IPS-18a (cell line): ENCODE results near the gene PIP4K2C.

ENCODE experiments used
- H3K27ac ChIP-seq: one replicate; pipeline ENCODE4 v1.5.1; 2013; ENCODE audit warnings: low read length
- H3K27me3 ChIP-seq: one replicate; pipeline ENCODE4 v1.6.1; 2013; ENCODE audit warnings: mild to moderate bottlenecking, low read length; ENCODE audit not compliant: control insufficient read depth, insufficient read depth
- H3K36me3 ChIP-seq: one replicate; pipeline ENCODE4 v1.6.1; 2013; ENCODE audit warnings: low read depth, low read length; ENCODE audit not compliant: control insufficient read depth
- H3K4me1 ChIP-seq: one replicate; pipeline ENCODE4 v1.6.1; 2013; ENCODE audit warnings: low read depth, low read length; ENCODE audit not compliant: control insufficient read depth
- H3K4me3 ChIP-seq: one replicate; pipeline ENCODE4 v1.5.1; 2013; ENCODE audit warnings: low read length
- H3K9ac ChIP-seq: one replicate; pipeline ENCODE4 v1.6.1; 2013; ENCODE audit warnings: mild to moderate bottlenecking, low read length, moderate library complexity
- H3K9me3 ChIP-seq: one replicate; pipeline ENCODE4 v1.6.1; 2013; ENCODE audit warnings: low read depth, low read length; ENCODE audit not compliant: control insufficient read depth

PIP4K2C gene

DNA sequence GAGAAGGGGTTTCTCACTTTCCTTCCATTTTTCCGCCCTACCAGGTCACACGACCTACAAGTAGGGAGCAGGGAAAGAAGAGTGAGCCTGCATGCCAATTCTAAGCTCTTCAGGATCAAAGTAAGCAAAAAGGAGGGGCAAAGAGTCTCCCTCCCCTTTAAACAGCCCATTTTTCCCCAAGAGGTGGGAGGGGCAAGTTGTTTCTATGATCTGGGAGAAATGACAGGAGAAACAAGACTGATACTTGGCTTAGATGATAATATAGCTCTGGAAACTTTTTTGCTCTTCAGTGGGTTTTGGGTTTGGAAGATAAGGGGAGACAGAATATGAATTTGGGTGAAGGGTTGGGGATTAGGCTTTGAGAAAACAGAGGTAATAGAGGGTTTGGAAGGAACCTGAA is 15.4 kb downstream of the PIP4K2C start:
- H3K9ac ChIP-seq: no peak overlapping the region
- H3K27ac ChIP-seq: no peak overlapping the region
- peaks cover 15% of the 10 kb centered on the region for H3K27me3 ChIP-seq
- no peak overlapping the region for H3K4me3 ChIP-seq
- no peaks in the 10 kb centered on the region for H3K9me3 ChIP-seq
- H3K4me1 ChIP-seq: peaks cover 26% of the 10 kb centered on the region
- peaks cover 12% of the 10 kb centered on the region for H3K36me3 ChIP-seq

DNA sequence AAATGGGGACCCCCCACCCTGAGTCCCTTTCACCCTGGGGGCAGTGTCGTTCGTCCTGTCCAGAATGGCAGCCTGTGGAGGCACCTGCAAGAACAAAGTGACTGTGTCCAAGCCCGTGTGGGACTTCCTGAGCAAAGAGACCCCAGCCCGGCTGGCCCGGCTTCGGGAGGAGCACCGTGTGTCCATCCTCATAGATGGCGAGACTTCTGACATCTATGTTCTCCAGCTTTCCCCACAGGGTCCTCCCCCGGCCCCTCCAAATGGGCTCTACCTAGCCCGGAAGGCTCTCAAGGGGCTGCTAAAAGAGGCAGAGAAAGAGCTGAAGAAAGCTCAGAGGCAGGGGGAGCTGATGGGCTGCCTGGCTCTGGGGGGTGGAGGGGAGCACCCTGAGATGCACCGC is 15.8 kb downstream of the PIP4K2C start:
- no peak overlapping the region for H3K27ac ChIP-seq
- H3K27me3 ChIP-seq: peaks cover 16% of the 10 kb centered on the region
- H3K4me1 ChIP-seq: peaks cover 26% of the 10 kb centered on the region
- no peaks in the 10 kb centered on the region for H3K9me3 ChIP-seq
- H3K9ac ChIP-seq: no peak overlapping the region
- peaks cover 8% of the 10 kb centered on the region for H3K36me3 ChIP-seq
- no peak overlapping the region for H3K4me3 ChIP-seq

DNA sequence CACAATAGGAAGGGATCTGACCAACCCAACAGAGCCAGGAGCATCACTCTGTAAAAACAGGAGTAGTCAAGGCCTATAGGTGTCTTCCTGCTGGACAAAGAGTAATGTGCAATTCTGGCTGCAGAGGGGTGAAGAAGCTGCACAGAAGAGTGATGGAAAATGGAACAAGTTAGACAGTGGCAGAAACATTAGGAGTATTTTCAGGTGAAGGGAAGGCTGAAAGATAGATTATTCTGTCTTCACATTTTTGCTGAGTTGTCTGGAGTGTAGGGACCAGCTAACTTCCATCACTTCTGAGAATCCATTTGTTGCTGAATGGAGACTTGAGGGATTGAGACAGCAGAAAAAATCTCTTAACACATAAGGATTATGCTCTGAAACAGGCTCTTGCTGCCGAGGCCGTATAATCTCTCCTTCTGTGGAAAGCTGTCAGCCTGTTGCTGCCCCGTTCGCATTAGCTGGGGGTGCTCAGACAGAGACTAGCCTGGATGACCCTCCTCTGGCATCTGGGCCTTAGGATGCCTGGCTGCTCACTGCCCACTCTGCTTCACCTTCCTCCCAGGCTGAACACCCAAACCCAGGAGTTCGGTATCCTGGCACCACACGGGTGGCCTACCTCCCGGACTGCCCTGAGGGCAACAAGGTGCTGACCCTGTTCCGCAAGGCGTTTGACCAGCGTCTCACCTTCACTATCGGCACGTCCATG is 17.1 kb downstream of the PIP4K2C start:
- Histone ChIP-seq H3K27ac (no peak overlapping the region), H3K9me3 (no peaks in the 10 kb centered on the region), H3K36me3 (peaks cover 4% of the 10 kb centered on the region), H3K9ac (no peak overlapping the region), H3K4me3 (no peak overlapping the region), H3K27me3 (peaks cover 29% of the 10 kb centered on the region), H3K4me1 (peaks cover 30% of the 10 kb centered on the region)

DNA sequence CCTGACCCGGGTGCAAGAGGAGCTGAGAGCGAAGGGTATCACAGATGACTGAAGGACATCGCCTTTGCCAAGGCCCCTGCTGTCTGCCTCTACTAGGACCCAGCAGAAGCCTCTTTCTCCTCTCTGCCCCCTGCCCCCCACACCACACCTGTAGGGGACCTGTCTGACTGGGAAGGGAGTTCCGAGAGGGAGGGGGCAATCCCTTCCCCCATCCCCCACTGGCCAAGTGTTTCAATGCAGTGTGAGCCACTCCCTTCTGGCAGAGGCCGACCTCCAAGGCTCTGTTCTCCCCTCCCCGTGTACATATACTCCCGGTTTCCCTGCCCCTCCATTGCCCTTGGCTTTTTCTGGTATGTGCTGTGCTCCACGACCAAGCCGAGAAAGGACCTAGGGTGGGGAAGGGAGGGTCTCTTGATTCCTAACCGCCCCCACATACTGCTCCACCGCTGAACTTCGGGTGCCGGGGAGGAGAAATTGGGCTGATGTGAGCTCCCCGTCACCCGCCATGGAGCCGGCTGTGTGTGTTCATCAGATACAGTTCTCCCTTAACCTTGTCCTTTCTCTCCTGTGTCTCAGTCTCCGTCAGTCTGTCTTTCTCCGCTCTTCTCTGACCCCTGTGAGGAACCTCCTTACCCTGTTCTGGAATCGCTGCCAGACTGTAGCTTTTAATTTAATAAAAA is 18.2 kb downstream of the PIP4K2C start:
- peaks cover 28% of the 10 kb centered on the region for H3K4me1 ChIP-seq
- H3K36me3 ChIP-seq: peaks cover 4% of the 10 kb centered on the region
- H3K27me3 ChIP-seq: peaks cover 39% of the 10 kb centered on the region
- no peak overlapping the region for H3K27ac ChIP-seq
- peak overlapping the region; percentile 69 for H3K4me3 ChIP-seq
- H3K9ac ChIP-seq: no peak overlapping the region
- H3K9me3 ChIP-seq: no peaks in the 10 kb centered on the region

DNA sequence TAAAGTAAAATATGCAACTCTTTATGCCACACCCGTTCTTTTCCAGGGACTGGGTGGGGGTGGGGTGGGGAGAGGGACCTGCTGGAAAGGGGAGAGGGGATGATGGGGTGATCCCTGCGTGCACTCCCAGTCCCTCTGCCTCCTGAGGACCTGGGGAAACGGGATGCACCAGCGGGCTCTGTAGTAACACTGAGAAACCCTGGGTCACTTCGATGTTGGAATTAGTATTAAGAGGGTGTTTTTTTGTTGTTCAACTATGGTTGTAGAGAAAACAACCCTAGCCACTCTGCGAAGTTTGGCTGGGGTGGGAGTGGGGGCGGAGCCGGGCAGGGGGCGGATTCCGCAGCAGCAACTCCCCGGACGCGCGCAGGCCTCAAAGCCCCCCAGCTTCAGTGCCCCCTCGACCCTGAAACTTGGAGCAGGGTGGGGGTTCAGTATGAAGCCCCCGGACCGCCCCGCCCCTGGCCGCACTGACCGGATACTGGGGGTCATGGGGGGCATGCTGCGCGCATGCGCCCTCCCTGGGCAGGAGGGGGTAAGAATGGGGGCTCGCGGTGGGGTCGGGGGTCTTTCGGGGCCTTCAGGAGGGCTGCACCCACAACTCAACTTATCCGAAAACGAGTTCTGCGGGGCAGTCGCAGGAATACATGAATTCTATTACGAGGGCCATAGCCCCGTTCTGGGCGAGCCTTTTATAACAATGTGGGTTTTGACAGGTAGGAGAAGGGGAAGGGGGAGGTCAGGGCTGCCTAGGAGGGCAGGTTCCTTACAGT is 19.0 kb downstream of the PIP4K2C start:
- peaks cover 29% of the 10 kb centered on the region for H3K4me1 ChIP-seq
- H3K27ac ChIP-seq: no peak overlapping the region
- H3K4me3 ChIP-seq: peak overlapping the region; percentile 69

DNA sequence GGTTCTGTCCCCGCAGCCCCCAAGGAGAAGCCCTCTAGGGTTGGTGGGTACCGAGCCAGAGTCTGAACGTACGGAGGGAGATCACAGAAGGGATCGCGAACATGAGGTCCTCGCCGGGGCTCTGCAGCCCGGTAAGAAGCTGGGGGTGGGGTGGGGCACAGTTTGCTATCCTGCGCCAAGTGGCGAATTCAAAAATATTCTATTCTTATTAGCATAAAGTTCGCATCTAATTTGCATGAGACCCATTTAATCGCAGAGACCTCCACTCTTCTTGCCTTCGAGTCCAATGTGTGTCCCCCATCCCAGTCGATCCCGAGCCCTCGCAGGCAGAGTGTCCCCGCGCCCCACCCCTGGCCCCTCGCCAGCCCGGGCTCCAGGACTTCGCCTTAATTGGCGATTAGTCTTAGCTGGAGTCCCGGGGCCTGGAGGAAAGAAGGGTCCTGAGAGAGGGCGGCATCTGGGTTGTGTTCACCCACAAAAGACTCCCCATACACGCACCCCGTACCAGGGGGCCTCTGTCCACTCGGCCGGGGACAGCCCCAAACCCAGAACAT is 19.6 kb downstream of the PIP4K2C start:
- Histone ChIP-seq H3K27me3 (peaks cover 49% of the 10 kb centered on the region), H3K4me3 (peak overlapping the region; percentile 69), H3K36me3 (peaks cover 4% of the 10 kb centered on the region), H3K27ac (no peak overlapping the region), H3K9me3 (no peaks in the 10 kb centered on the region), H3K4me1 (peaks cover 25% of the 10 kb centered on the region), H3K9ac (no peak overlapping the region)

More for the DNA sequence above, 19.0 kb downstream of the PIP4K2C start:
- H3K9me3 ChIP-seq: no peaks in the 10 kb centered on the region
- H3K9ac ChIP-seq: no peak overlapping the region
- H3K27me3 ChIP-seq: peaks cover 42% of the 10 kb centered on the region
- H3K36me3 ChIP-seq: peaks cover 4% of the 10 kb centered on the region

- Histone ChIP-seq H3K27ac (no peak within 1 kb of the TSS), H3K4me1 (peaks cover 21% of the 10 kb centered on the region), H3K9ac (no peak within 1 kb of the TSS), H3K27me3 (peaks cover 51% of the 10 kb centered on the region), H3K36me3 (peaks cover 4% of the 10 kb centered on the region), H3K4me3 (peak within 1 kb of the TSS; percentile 69), H3K9me3 (no peaks in the 10 kb centered on the region)
These were observed 20.3 kb downstream of the PIP4K2C start, which contains the start of gene ARHGEF25 for GRCh38 chr12:57611108-57611826. ARHGEF25 (plus strand) TSS chr12:57611435; CDS start chr12:57611895, 460 bp downstream.

DNA sequence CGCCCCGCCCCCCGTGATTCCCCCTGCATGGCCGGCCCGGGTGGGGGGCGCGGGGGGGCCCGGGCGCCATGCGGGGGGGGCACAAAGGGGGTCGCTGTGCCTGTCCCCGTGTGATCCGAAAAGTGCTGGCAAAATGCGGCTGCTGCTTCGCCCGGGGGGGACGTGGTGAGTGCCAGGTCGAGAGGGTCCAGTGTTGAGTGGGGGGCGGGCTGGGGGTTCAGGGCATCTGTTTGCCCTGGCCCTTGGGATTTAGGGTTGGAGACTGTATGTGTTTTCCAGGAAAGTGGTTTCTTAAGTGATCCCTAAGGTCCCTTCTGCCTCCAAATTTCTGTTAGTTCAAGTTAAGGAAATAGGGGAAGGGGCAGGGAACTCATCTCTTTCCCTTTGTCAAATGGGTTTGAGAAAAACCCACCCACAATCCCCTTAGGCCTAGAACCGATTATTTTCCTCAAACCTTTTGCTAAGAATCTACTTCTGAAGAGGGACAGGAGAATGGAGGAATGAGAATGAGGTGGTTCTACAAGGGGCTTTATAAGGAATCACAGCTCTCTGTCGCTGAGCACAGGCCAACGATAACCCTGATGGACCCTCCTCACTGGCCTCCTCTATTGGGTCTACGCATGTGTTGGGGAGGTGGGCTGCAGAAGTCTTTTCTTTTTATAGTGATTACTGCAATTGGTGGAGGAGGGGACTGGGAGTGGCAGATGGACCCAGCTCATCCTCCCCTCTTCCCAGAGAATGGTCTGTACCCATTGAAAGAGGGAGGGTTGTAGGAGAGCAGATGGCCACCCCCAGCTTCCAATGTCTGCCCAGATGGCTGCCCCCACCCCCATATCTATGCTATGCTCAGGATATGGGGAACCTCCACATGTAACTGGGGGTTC is 21.1 kb downstream of the PIP4K2C start:
- peaks cover 56% of the 10 kb centered on the region for H3K27me3 ChIP-seq
- peaks cover 4% of the 10 kb centered on the region for H3K36me3 ChIP-seq
- no peak overlapping the region for H3K27ac ChIP-seq
- H3K9ac ChIP-seq: no peak overlapping the region
- peaks cover 21% of the 10 kb centered on the region for H3K4me1 ChIP-seq
- peak overlapping the region; percentile 69 for H3K4me3 ChIP-seq
- no peaks in the 10 kb centered on the region for H3K9me3 ChIP-seq

GRCh38 chr12:57612711-57613426 is 21.9 kb downstream of the PIP4K2C start:
- Histone ChIP-seq H3K4me3 (no peak overlapping the region), H3K9ac (no peak overlapping the region), H3K36me3 (no peaks in the 10 kb centered on the region), H3K4me1 (peaks cover 21% of the 10 kb centered on the region), H3K27me3 (peaks cover 64% of the 10 kb centered on the region), H3K9me3 (no peaks in the 10 kb centered on the region), H3K27ac (no peak overlapping the region)
